ENCODE data around the gene ZYG11A. TPM values are rescaled to one million over a fixed set of nuclear protein-coding genes. Genes with fewer than 3 reads are reported as not detected.

The ZYG11A gene
- total and polyA plus RNA-seq, 2 of the 8 experiments (the other 6 are each of a cell fraction or from before 2014, with no cell fraction given): 0.89 to 2.6 TPM

DNA sequence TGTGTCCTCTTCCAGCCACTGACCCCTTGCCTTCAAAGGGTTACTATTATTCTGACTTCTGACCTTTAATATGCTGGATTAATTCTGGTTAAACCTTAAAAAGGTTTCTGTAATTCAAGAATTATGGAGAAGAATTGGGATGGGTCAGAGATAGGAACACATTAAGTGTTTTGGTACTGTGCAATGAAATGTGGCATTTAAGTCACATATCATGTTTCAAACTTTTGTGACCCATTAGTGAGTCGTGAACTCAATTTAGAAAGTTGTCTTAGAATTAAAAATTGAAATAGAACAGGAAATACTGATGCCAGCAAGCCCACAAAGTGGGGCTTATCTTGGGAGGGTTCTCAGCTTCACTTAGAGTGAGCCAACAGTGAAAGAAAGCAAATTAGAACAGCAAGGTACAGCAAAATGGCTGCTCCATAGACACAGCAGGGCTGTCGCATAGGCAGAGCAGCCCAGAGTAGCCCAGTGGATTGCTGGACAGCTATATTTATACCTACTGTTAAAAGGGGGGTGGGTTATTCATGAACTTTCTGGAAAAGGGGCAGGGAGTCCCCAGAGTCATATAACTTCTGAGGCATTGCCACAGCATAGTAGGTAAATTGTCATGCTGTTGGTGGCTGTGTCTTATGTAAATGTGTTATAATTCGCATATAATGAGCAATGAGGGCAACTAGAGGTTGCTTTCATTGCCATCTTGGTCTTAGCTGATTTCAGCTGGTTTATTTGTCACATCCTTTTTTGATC, 95.0 kb downstream of the ZYG11A start:
- Histone ChIP-seq H2BK5ac (ENCODE audit: low read depth, low read length) (no peak overlapping the region), H3K79me1 (ENCODE audit: low read depth, low read length) (no peaks in the 10 kb centered on the region), H3K23ac (ENCODE audit: insufficient read length) (no peak overlapping the region), H3K4me3 (ENCODE audit: extremely low read depth in 1 of 4, insufficient read depth in 2 of 4, low read depth in 3 of 4, low read length in 4 of 4) (no peak overlapping the region), H3K36me3 (ENCODE audit: control insufficient read depth in 2 of 4, insufficient read depth in 4 of 4, low read length in 3 of 4) (no peaks in the 10 kb centered on the region), H3K4me2 (ENCODE audit: insufficient read depth in 1 of 2, low read depth in 2 of 2, low read length in 2 of 2) (no peak overlapping the region), H2AK5ac (ENCODE audit: low read depth, low read length) (no peak overlapping the region), H3K79me2 (ENCODE audit: control insufficient read depth in 1 of 2, insufficient read depth in 2 of 2, low read length in 2 of 2) (no peaks in the 10 kb centered on the region), H3K4me1 (replicated peaks in 1 of 4; ENCODE audit: control insufficient read depth in 3 of 4, insufficient read depth in 4 of 4, low read length in 3 of 4) (no peaks in the 10 kb centered on the region), H3K23me2 (ENCODE audit: low read depth, low read length) (no peaks in the 10 kb centered on the region), H4K8ac (ENCODE audit: extremely low read depth, insufficient read depth, low read length) (no peak overlapping the region), H3K56ac (replicated peaks; ENCODE audit: insufficient read length, low read depth, low read length) (no peak overlapping the region), H3K18ac (ENCODE audit: extremely low read depth, low read length) (no peak overlapping the region), H2BK120ac (replicated peaks; ENCODE audit: low read depth, low read length) (no peak overlapping the region), H2BK12ac (ENCODE audit: low read depth, low read length) (no peak overlapping the region), H2BK15ac (ENCODE audit: low read length) (no peak overlapping the region), H3K27ac (ENCODE audit: low read depth, low read length) (no peak overlapping the region), H2AFZ (ENCODE audit: low read length) (no peak overlapping the region), H2BK20ac (ENCODE audit: low read length) (no peak overlapping the region), H3K14ac (ENCODE audit: insufficient read length) (no peak overlapping the region), H3K9me3 (ENCODE audit: insufficient read depth in 2 of 2, low read depth in 1 of 2, low read length in 1 of 2) (no peaks in the 10 kb centered on the region), H3K4ac (replicated peaks; ENCODE audit: insufficient read length, low read depth, low read length) (no peak overlapping the region), H4K5ac (ENCODE audit: insufficient read length, low read depth, low read length) (no peak overlapping the region), H3K27me3 (replicated peaks in 1 of 4; ENCODE audit: control insufficient read depth in 3 of 4, extremely low read depth in 1 of 4, insufficient read depth in 3 of 4, low read length in 3 of 4) (no peaks in the 10 kb centered on the region; a peak in 1 of 7 replicates), H3K9ac (replicated peaks in 1 of 4; ENCODE audit: extremely low read depth in 1 of 4, low read depth in 3 of 4, low read length in 3 of 4) (no peak overlapping the region), H4K91ac (replicated peaks; ENCODE audit: insufficient read length, low read length) (no peak overlapping the region), H4K20me1 (replicated peaks in 1 of 2; ENCODE audit: control insufficient read depth in 1 of 2, insufficient read depth in 2 of 2, low read length in 2 of 2) (no peaks in the 10 kb centered on the region)
- FAIRE-seq (no peak), DNase-seq (ENCODE audit: low read depth in 1 of 2, low spot score in 2 of 2) (no peak)
- WGBS, 2 experiments (ENCODE audit: extremely low coverage in 1 of 2, insufficient coverage in 1 of 2, insufficient read length in 1 of 2, insufficient replicate concordance in 2 of 2, low coverage in 1 of 2, low lambda C conversion rate in 2 of 2, missing lambda C conversion rate in 1 of 2): 89% methylated on average over 3 of the region's 3 CpGs; no CpG with 5 or more reads in 1 of the 2 experiments
- ChIA-PET CTCF (ENCODE audit: partially characterized antibody) (no interaction called here), POLR2A (ENCODE audit: partially characterized antibody) (no interaction called here)
- TF ChIP-seq TEAD4 (IDR thresholded peaks at IDR 0.05; ENCODE audit: low read depth, low read length) (no peak), SAP30 (IDR thresholded peaks at IDR 0.05; ENCODE audit: insufficient read depth, insufficient replicate concordance, low read length) (no peak), NANOG (IDR thresholded peaks at IDR 0.05; ENCODE audit: insufficient read depth, low read depth, low read length, poor library complexity, severe bottlenecking) (no peak)
